ENCODE results near the gene REPIN1.

DNA sequence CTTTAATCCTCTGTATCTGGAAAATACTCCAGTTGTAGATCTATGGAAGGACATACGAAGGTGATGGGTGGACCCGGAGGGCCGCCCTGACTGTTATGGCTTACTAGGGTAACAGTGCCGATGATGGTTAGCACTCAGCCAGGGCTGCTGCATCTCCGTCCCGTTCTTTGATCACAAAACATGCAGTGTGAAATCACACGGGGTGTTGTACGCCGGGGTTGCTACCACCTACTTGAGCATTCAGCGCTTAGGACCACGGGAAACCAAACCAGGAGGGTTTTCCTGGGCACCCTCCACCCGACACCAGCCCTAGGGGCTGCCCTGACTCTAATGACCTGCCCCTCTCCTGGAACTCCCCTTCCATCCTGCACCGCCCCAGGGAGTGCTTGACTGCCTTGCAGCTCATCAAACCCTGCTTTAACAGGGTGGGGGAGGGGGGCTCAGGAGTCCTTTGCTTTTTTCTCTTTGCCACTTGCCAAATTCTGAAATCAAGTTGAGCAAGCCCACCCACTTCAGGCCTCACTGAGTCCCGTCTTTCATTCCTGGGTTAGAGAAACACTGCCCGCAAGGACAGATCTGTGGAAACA is 30.9 kb downstream of the REPIN1 start:
- TF ChIP-seq, protein P1, sequence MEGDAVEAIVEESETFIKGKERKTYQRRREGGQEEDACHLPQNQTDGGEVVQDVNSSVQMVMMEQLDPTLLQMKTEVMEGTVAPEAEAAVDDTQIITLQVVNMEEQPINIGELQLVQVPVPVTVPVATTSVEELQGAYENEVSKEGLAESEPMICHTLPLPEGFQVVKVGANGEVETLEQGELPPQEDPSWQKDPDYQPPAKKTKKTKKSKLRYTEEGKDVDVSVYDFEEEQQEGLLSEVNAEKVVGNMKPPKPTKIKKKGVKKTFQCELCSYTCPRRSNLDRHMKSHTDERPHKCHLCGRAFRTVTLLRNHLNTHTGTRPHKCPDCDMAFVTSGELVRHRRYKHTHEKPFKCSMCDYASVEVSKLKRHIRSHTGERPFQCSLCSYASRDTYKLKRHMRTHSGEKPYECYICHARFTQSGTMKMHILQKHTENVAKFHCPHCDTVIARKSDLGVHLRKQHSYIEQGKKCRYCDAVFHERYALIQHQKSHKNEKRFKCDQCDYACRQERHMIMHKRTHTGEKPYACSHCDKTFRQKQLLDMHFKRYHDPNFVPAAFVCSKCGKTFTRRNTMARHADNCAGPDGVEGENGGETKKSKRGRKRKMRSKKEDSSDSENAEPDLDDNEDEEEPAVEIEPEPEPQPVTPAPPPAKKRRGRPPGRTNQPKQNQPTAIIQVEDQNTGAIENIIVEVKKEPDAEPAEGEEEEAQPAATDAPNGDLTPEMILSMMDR (IDR thresholded peaks at IDR 0.05), result no peak
- TF ChIP-seq POLR2A (IDR thresholded peaks at IDR 0.05), result no peak
